Osteocyte (in vitro differentiated cells): ENCODE measurements around the gene EXOSC9. TPM values are rescaled to one million over a fixed set of nuclear protein-coding genes. Genes with fewer than 3 reads are reported as not detected.

ENCODE experiments used
- DNase-seq: peaks from one replicate; pipeline ENCODE4 v3.0.0; 2021; ENCODE audit warnings: mixed read lengths; ENCODE audit not compliant: unreplicated experiment; ENCODE audit errors: extremely low spot score
- H3K27ac Mint-ChIP-seq: one replicate; pipeline ENCODE4 v1.8.0; 2021; ENCODE audit warnings: mild to moderate bottlenecking, mixed read lengths; ENCODE audit not compliant: unreplicated experiment
- H3K27me3 Mint-ChIP-seq: one replicate; pipeline ENCODE4 v1.8.0; 2021; ENCODE audit warnings: mixed read lengths; ENCODE audit not compliant: unreplicated experiment
- H3K36me3 Mint-ChIP-seq: one replicate; pipeline ENCODE4 v1.8.0; 2021; ENCODE audit warnings: mixed read lengths; ENCODE audit not compliant: unreplicated experiment
- H3K4me1 Mint-ChIP-seq: one replicate; pipeline ENCODE4 v1.8.0; 2021; ENCODE audit warnings: mixed read lengths; ENCODE audit not compliant: unreplicated experiment
- H3K4me3 Mint-ChIP-seq: one replicate; pipeline ENCODE4 v1.8.0; 2021; ENCODE audit warnings: mild to moderate bottlenecking, moderate library complexity, mixed read lengths; ENCODE audit not compliant: unreplicated experiment
- H3K9me3 Mint-ChIP-seq: one replicate; pipeline ENCODE4 v1.8.0; 2021; ENCODE audit warnings: mixed read lengths; ENCODE audit not compliant: unreplicated experiment
- CTCF ChIP-seq: fragments of 200-600 bp; sonication (generic); IDR thresholded peaks from 2 replicates; pipeline ENCODE4 v1.5.0; 2021; ENCODE audit warnings: antibody characterized with exemption, mild to moderate bottlenecking, moderate library complexity
- total RNA-seq: library from RNA; stranded (reverse); gene quantifications from 2 replicates; pipeline ENCODE4 v1.2.1, GENCODE V29; 2021

EXOSC9 gene
- total RNA-seq, 1 donor from 2014 or later, result 23.3 TPM

GRCh38 chr4:121817006-121817405 lies 15.9 kb downstream of the EXOSC9 start:
- DNase-seq, result no peak
- Mint-ChIP-seq H3K9me3 (no peaks in the 10 kb centered on the region), H3K27me3 (no peaks in the 10 kb centered on the region), H3K27ac (no peak overlapping the region), H3K4me3 (no peak overlapping the region), H3K4me1 (peaks cover 28% of the 10 kb centered on the region), H3K36me3 (peaks cover 28% of the 10 kb centered on the region)
- TF ChIP-seq CTCF, result no peak

GRCh38 chr4:121817701-121818100 lies 16.6 kb downstream of the EXOSC9 start:
- Mint-ChIP-seq H3K9me3 (no peaks in the 10 kb centered on the region), H3K4me3 (no peak overlapping the region), H3K36me3 (peaks cover 27% of the 10 kb centered on the region), H3K4me1 (peaks cover 35% of the 10 kb centered on the region), H3K27me3 (no peaks in the 10 kb centered on the region), H3K27ac (no peak overlapping the region)
- TF ChIP-seq CTCF, result no peak
- DNase-seq, result no peak

- TF ChIP-seq CTCF, result no peak
- Mint-ChIP-seq H3K9me3 (no peaks in the 10 kb centered on the region), H3K4me1 (peaks cover 38% of the 10 kb centered on the region), H3K27ac (peak overlapping the region; percentile 59), H3K4me3 (no peak overlapping the region), H3K36me3 (peaks cover 24% of the 10 kb centered on the region), H3K27me3 (no peaks in the 10 kb centered on the region)
- DNase-seq, result no peak
Observed at GRCh38 chr4:121818215-121818614, 17.1 kb downstream of the EXOSC9 start.

- Mint-ChIP-seq H3K36me3 (peaks cover 20% of the 10 kb centered on the region), H3K4me3 (no peak overlapping the region), H3K4me1 (peaks cover 40% of the 10 kb centered on the region), H3K27ac (peak overlapping the region; percentile 59), H3K9me3 (no peaks in the 10 kb centered on the region), H3K27me3 (no peaks in the 10 kb centered on the region)
- DNase-seq, result no peak
- no peak for TF ChIP-seq CTCF
Observed at GRCh38 chr4:121819216-121819965, 18.3 kb downstream of the EXOSC9 start.

- no peak for DNase-seq
- peaks cover 40% of the 10 kb centered on the region for H3K4me1 Mint-ChIP-seq
- no peaks in the 10 kb centered on the region for H3K27me3 Mint-ChIP-seq
- no peak for TF ChIP-seq CTCF
- H3K4me3 Mint-ChIP-seq, result peak overlapping the region; percentile 90
- H3K9me3 Mint-ChIP-seq, result no peaks in the 10 kb centered on the region
- peaks cover 11% of the 10 kb centered on the region for H3K36me3 Mint-ChIP-seq
- H3K27ac Mint-ChIP-seq, result peak overlapping the region; percentile 89
Observed at GRCh38 chr4:121822047-121822446, 20.9 kb downstream of the EXOSC9 start.
